SU-DHL-6 (cell line): ENCODE measurements around the gene DRD4.

Experiments
- H2AFZ ChIP-seq: fragments of 200-600 bp; sonication (generic); 2 replicates; pipeline ENCODE4 v1.6.1; 2014; ENCODE audit warnings: low read depth, mild to moderate bottlenecking, moderate library complexity, mixed read lengths, antibody characterized with exemption, low read length; ENCODE audit not compliant: severe bottlenecking
- H3F3A ChIP-seq: fragments of 200-600 bp; shearing (Covaris generic); 2 replicates; pipeline ENCODE4 v1.6.0; 2016; ENCODE audit warnings: antibody characterized with exemption, mild to moderate bottlenecking; ENCODE audit not compliant: insufficient read depth
- H3K27ac ChIP-seq: fragments of 200-600 bp; sonication (generic); 2 replicates; pipeline ENCODE4 v1.5.1; 2016; ENCODE audit warnings: low read depth, mild to moderate bottlenecking, low read length, moderate library complexity, mixed read lengths
- H3K27me3 ChIP-seq: fragments of 200-600 bp; sonication (generic), shearing (Covaris generic); 2 replicates; pipeline ENCODE4 v1.6.0; 2014; ENCODE audit warnings: mild to moderate bottlenecking, low read length
- H3K36me3 ChIP-seq: fragments of 200-600 bp; sonication (generic); 2 replicates; pipeline ENCODE4 v1.6.1; 2014; ENCODE audit warnings: mild to moderate bottlenecking, low read length, mixed read lengths
- H3K4me2 ChIP-seq: fragments of 300-600, 200-600 bp; shearing (Covaris generic), sonication (generic); 2 replicates; pipeline ENCODE4 v1.6.0; 2014; ENCODE audit warnings: low read length, low read depth, mild to moderate bottlenecking; ENCODE audit not compliant: poor library complexity, severe bottlenecking
- H3K4me3 ChIP-seq: fragments of 200-600 bp; sonication (generic); 2 replicates; pipeline ENCODE4 v1.5.1; 2014; ENCODE audit warnings: antibody characterized with exemption, low read length, mild to moderate bottlenecking, mixed read lengths; ENCODE audit not compliant: insufficient read depth, poor library complexity, severe bottlenecking
- H3K79me2 ChIP-seq: fragments of 200-600 bp; sonication (generic); 2 replicates; pipeline ENCODE4 v1.6.1; 2014; ENCODE audit warnings: mild to moderate bottlenecking, low read length, moderate library complexity; ENCODE audit not compliant: insufficient read depth
- H3K9ac ChIP-seq: fragments of 200-600 bp; sonication (generic); 2 replicates; pipeline ENCODE4 v1.7.0; 2014; ENCODE audit warnings: mild to moderate bottlenecking, low read length
- H3K9me2 ChIP-seq: fragments of 200-600 bp; sonication (generic); replicated peaks from 2 replicates; pipeline ENCODE4 v1.6.1; 2014; ENCODE audit warnings: low read length; ENCODE audit not compliant: insufficient read depth
- H3K9me3 ChIP-seq: fragments of 200-600 bp; sonication (generic); 2 replicates; pipeline ENCODE4 v1.6.1; 2014; ENCODE audit warnings: low read length, mixed read lengths; ENCODE audit not compliant: insufficient read depth
- H4K20me1 ChIP-seq: fragments of 200-600 bp; sonication (generic); 2 replicates; pipeline ENCODE4 v1.6.1; 2014; ENCODE audit warnings: low read depth, mild to moderate bottlenecking, antibody characterized with exemption, low read length, moderate library complexity, mixed read lengths
- EZH2phosphoT487 ChIP-seq: fragments of 200-600 bp; sonication (generic), shearing (Covaris generic); conservative IDR thresholded peaks from 2 replicates; pipeline ENCODE4 v1.6.1; 2018; ENCODE audit warnings: mild to moderate bottlenecking, antibody characterized with exemption, low read length, moderate library complexity, mixed read lengths
- TF ChIP-seq, protein P1 (sequence below): fragments of 200-600 bp; sonication (generic); IDR thresholded peaks from one replicate; pipeline ENCODE4 v1.5.1; 2017; ENCODE audit warnings: antibody characterized with exemption, mild to moderate bottlenecking, low read length, moderate library complexity; ENCODE audit not compliant: insufficient read depth, poor library complexity, severe bottlenecking

Gene DRD4

DNA sequence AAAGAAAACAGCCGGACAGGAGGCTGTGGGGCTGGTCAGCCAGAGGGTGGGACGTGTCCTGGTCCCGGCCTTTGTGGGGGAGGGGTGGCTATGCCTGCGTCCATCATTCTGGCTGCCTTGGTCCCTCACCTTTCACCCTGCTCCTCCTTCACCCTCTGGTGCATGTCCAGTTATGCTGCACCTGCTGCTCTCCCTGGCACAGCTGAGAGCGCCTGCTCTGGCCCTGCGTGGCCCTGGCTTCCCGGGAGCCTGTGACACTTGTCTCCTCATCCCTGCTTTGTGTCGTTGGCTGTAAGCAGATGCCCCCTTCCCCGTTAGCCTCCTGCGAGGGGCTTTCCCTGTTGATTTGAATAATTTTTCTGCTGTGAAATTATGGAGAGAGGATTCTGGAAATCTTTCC is 44.2 kb upstream of the DRD4 start:
- no peak overlapping the region for H3K4me2 ChIP-seq
- no peak overlapping the region for H3K4me3 ChIP-seq
- H3F3A ChIP-seq = no peaks in the 10 kb centered on the region
- TF ChIP-seq, protein P1, sequence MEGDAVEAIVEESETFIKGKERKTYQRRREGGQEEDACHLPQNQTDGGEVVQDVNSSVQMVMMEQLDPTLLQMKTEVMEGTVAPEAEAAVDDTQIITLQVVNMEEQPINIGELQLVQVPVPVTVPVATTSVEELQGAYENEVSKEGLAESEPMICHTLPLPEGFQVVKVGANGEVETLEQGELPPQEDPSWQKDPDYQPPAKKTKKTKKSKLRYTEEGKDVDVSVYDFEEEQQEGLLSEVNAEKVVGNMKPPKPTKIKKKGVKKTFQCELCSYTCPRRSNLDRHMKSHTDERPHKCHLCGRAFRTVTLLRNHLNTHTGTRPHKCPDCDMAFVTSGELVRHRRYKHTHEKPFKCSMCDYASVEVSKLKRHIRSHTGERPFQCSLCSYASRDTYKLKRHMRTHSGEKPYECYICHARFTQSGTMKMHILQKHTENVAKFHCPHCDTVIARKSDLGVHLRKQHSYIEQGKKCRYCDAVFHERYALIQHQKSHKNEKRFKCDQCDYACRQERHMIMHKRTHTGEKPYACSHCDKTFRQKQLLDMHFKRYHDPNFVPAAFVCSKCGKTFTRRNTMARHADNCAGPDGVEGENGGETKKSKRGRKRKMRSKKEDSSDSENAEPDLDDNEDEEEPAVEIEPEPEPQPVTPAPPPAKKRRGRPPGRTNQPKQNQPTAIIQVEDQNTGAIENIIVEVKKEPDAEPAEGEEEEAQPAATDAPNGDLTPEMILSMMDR = no peak
- TF ChIP-seq EZH2phosphoT487 = no peak
- H3K27me3 ChIP-seq = no peaks in the 10 kb centered on the region
- no peaks in the 10 kb centered on the region for H3K79me2 ChIP-seq
- H3K27ac ChIP-seq = no peak overlapping the region
- H3K9me2 ChIP-seq = no peaks in the 10 kb centered on the region
- H3K36me3 ChIP-seq = peaks cover 16% of the 10 kb centered on the region; the same call in 1 of the 2 replicates
- no peaks in the 10 kb centered on the region for H4K20me1 ChIP-seq
- H3K9me3 ChIP-seq = no peaks in the 10 kb centered on the region
- no peak overlapping the region for H2AFZ ChIP-seq
- no peak overlapping the region for H3K9ac ChIP-seq

DNA sequence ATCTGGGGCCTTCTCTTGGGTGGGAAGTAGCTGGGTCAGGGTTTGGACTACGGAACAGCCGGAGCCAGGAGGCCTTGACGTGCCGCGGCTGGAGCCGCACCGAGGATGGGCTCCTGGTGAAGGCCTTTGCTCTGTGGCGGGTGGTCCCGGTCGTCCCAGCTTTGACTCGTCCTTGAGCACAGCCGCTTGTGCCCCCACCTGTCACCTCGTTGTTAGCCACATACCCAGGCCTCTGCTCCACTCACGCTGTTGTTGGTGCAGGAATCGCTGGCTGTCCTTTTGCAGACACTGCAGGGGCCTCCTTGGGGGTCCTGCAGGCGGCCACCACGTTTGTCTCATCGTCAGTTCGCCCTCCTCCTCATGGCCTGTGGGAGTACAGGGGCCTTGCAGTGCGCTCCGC is 43.7 kb upstream of the DRD4 start:
- Histone ChIP-seq H3K27me3 (no peaks in the 10 kb centered on the region), H4K20me1 (no peaks in the 10 kb centered on the region), H3K4me2 (no peak overlapping the region), H3K9me2 (no peaks in the 10 kb centered on the region), H3K4me3 (no peak overlapping the region), H3K9ac (no peak overlapping the region), H3K79me2 (no peaks in the 10 kb centered on the region), H3F3A (no peaks in the 10 kb centered on the region), H2AFZ (no peak overlapping the region), H3K36me3 (peaks cover 14% of the 10 kb centered on the region; the same call in 1 of the 2 replicates), H3K27ac (no peak overlapping the region), H3K9me3 (no peaks in the 10 kb centered on the region)
- TF ChIP-seq, protein P1 = no peak
- TF ChIP-seq EZH2phosphoT487 = no peak

DNA sequence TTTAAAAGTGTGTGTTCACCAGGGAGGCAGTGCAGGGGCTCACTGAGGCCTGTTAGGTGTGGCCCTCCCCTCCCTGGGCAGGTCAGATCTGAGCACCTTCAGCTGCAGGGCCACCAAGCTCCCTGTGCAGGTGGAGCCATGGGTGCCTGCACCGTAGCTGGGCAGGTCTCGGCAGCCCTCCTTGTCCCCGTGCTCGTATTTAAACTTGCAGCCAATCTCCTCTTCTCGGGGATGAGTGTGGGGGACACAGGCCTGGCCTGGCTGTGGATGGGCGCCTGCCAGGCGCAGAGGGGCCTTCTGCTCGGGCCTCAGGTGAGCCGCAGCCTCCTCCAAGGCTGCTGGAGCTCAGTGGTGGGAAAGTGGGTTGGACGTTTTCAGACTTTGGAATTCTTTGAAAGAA is 41.7 kb upstream of the DRD4 start:
- Histone ChIP-seq H3K36me3 (peaks cover 10% of the 10 kb centered on the region; the same call in 1 of the 2 replicates), H4K20me1 (no peaks in the 10 kb centered on the region; the same call in 1 of the 2 replicates), H3F3A (no peaks in the 10 kb centered on the region), H3K27ac (no peak overlapping the region), H3K9ac (no peak overlapping the region), H2AFZ (no peak overlapping the region), H3K9me3 (no peaks in the 10 kb centered on the region), H3K27me3 (no peaks in the 10 kb centered on the region), H3K4me2 (no peak overlapping the region), H3K4me3 (no peak overlapping the region), H3K9me2 (no peaks in the 10 kb centered on the region), H3K79me2 (no peaks in the 10 kb centered on the region)
- TF ChIP-seq EZH2phosphoT487 = no peak
- TF ChIP-seq, protein P1 = no peak

DNA sequence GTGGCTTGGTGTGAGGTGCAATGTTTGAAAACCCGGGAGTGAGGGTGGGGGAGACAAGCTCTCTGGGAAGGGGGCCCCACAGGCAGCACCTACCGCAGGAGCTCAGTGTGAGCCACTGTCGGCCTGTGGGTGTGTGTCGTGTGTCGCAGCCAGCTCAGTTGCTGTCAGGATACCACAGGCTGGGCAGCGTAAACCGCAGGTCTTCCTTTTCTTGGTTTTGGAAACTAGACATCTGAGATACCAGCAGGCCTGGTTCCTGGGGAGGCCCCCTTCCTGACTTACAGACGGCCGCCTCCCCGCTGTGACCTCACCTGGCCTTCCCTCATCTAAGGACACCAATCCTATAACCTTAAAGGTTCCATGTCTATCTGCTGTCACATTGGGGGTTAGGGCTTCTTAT is 40.7 kb upstream of the DRD4 start:
- Histone ChIP-seq H3K4me2 (no peak overlapping the region), H3K9ac (no peak overlapping the region), H4K20me1 (no peaks in the 10 kb centered on the region; the same call in 1 of the 2 replicates), H3K9me3 (no peaks in the 10 kb centered on the region), H2AFZ (no peak overlapping the region), H3K79me2 (no peaks in the 10 kb centered on the region), H3F3A (no peaks in the 10 kb centered on the region), H3K36me3 (peaks cover 6% of the 10 kb centered on the region; the same call in 1 of the 2 replicates), H3K27ac (no peak overlapping the region), H3K9me2 (no peaks in the 10 kb centered on the region), H3K4me3 (no peak overlapping the region), H3K27me3 (no peaks in the 10 kb centered on the region)
- no peak for TF ChIP-seq EZH2phosphoT487
- TF ChIP-seq, protein P1 = no peak
